NCI-H226 (cell line): Measurements from ENCODE around the gene ZFHX2.

Source experiments
- DNase-seq: peaks from one replicate; pipeline ENCODE4 v3.0.0-alpha.2; 2015

ZFHX2 gene

GRCh38 chr14:23572524-23572828 is 20.9 kb upstream of the ZFHX2 start:
- DNase-seq: no peak

GRCh38 chr14:23571701-23572523 is 20.3 kb upstream of the ZFHX2 start:
- DNase-seq: no peak

- no peak for DNase-seq
Observed at GRCh38 chr14:23570806-23571483, 19.4 kb upstream of the ZFHX2 start.

GRCh38 chr14:23569443-23570151 is 18.0 kb upstream of the ZFHX2 start:
- peak; percentile 39 for DNase-seq

GRCh38 chr14:23568600-23569331 is 17.2 kb upstream of the ZFHX2 start:
- DNase-seq: no peak

- no peak for DNase-seq
Observed at GRCh38 chr14:23568021-23568599, 16.5 kb upstream of the ZFHX2 start.

GRCh38 chr14:23567186-23568020 is 15.8 kb upstream of the ZFHX2 start, which contains the start of gene AP1G2:
TSS of gene AP1G2 (minus strand) at chr14:23567791. CDS start at chr14:23567314, 477 bp downstream.
- peak; percentile 89 for DNase-seq

- peak; percentile 28 for DNase-seq
Observed at GRCh38 chr14:23566778-23567185, 15.2 kb upstream of the ZFHX2 start.

GRCh38 chr14:23566112-23566777 is 14.7 kb upstream of the ZFHX2 start:
- DNase-seq: no peak

- no peak for DNase-seq
Observed at GRCh38 chr14:23565626-23566025, 14.1 kb upstream of the ZFHX2 start.

GRCh38 chr14:23564876-23565275 is 13.3 kb upstream of the ZFHX2 start:
- no peak for DNase-seq

- no peak for DNase-seq
Observed at GRCh38 chr14:23564181-23564812, 12.7 kb upstream of the ZFHX2 start.

- DNase-seq: no peak
Observed at GRCh38 chr14:23563473-23564180, 12.1 kb upstream of the ZFHX2 start.

- DNase-seq: no peak
Observed at GRCh38 chr14:23562822-23563472, 11.4 kb upstream of the ZFHX2 start.

GRCh38 chr14:23561873-23562821 is 10.6 kb upstream of the ZFHX2 start:
- DNase-seq: no peak

GRCh38 chr14:23561259-23561658 is 9.7 kb upstream of the ZFHX2 start:
- DNase-seq: no peak

- DNase-seq: no peak
Observed at GRCh38 chr14:23559926-23560520, 8.5 kb upstream of the ZFHX2 start.
